WTC11 (cell line): Measurements from ENCODE around the gene CLDN14. TPM values are rescaled to one million over a fixed set of nuclear protein-coding genes. Genes with fewer than 3 reads are reported as not detected.

Experiments
- ATAC-seq: fragments of 200-7000 bp; cut with Tn5 transposase; 2 replicates; pipeline ENCODE4 v1.10.0; 2021; ENCODE audit warnings: mild to moderate bottlenecking, moderate library complexity
- CTCF ChIA-PET: fragments of 300-600 bp; sonication (Branson Sonifier 250); formaldehyde crosslinking; loops from one replicate; lab custom pipeline; 2021; ENCODE audit warnings: antibody characterized with exemption; lab: Charles Lee
- POLR2A ChIA-PET: fragments of 350-600 bp; sonication (Branson Sonifier 250); formaldehyde crosslinking; loops from one replicate; lab custom pipeline; 2021; ENCODE audit warnings: antibody characterized with exemption; lab: Charles Lee
- DNase-seq: peaks from one replicate; pipeline ENCODE4 v3.0.0; 2021; ENCODE audit warnings: low spot score
- H3K27ac Mint-ChIP-seq: 2 replicates; pipeline ENCODE4 v1.8.0; 2021; ENCODE audit warnings: mixed read lengths
- H3K27me3 Mint-ChIP-seq: 2 replicates; pipeline ENCODE4 v1.8.0; 2021; ENCODE audit warnings: low read depth, mild to moderate bottlenecking, moderate library complexity, mixed read lengths
- H3K36me3 Mint-ChIP-seq: 2 replicates; pipeline ENCODE4 v1.8.0; 2021; ENCODE audit warnings: mixed read lengths
- H3K4me1 Mint-ChIP-seq: 2 replicates; pipeline ENCODE4 v1.8.0; 2022; ENCODE audit warnings: mixed read lengths
- H3K4me3 Mint-ChIP-seq: 2 replicates; pipeline ENCODE4 v1.8.0; 2021; ENCODE audit warnings: mild to moderate bottlenecking, moderate library complexity, mixed read lengths
- H3K9me3 Mint-ChIP-seq: 2 replicates; pipeline ENCODE4 v1.8.0; 2021; ENCODE audit warnings: mixed read lengths
- E2F5 ChIP-seq: sonication (generic); formaldehyde crosslinking; IDR thresholded peaks from 2 replicates; pipeline ENCODE4 v1.8.1; 2022; ENCODE audit warnings: mild to moderate bottlenecking, moderate library complexity, missing genetic modification reagents
- ELF4 ChIP-seq: sonication (generic); formaldehyde crosslinking; IDR thresholded peaks from 2 replicates; pipeline ENCODE4 v1.8.1; 2022; ENCODE audit warnings: low read depth, mild to moderate bottlenecking, moderate library complexity, missing genetic modification reagents
- GRHL2 ChIP-seq: fragments of 250-450 bp; sonication (Bioruptor Pico); IDR thresholded peaks from 2 replicates; pipeline ENCODE4 v1.8.0; 2022; ENCODE audit warnings: mild to moderate bottlenecking, moderate library complexity; ENCODE audit not compliant: insufficient replicate concordance, severe bottlenecking
- IRF2 ChIP-seq: sonication (generic); formaldehyde crosslinking; IDR thresholded peaks from 2 replicates; pipeline ENCODE4 v1.8.0; 2022; ENCODE audit warnings: low read depth, missing genetic modification reagents, borderline replicate concordance
- JAZF1 ChIP-seq: fragments of 250-450 bp; sonication (Bioruptor Pico); IDR thresholded peaks from 2 replicates; pipeline ENCODE4 v1.9.0; 2021; ENCODE audit warnings: moderate library complexity, mild to moderate bottlenecking, inconsistent platforms
- MLX ChIP-seq: sonication (generic); formaldehyde crosslinking; IDR thresholded peaks from 2 replicates; pipeline ENCODE4 v1.8.1; 2023; ENCODE audit warnings: mild to moderate bottlenecking, missing genetic modification reagents, moderate library complexity
- NFATC4 ChIP-seq: fragments of 250-450 bp; sonication (Bioruptor Pico); IDR thresholded peaks from 2 replicates; pipeline ENCODE4 v1.9.0; 2021; ENCODE audit warnings: mild to moderate bottlenecking
- NR1H2 ChIP-seq: sonication (generic); formaldehyde crosslinking; IDR thresholded peaks from 2 replicates; pipeline ENCODE4 v1.9.0; 2021; ENCODE audit warnings: mild to moderate bottlenecking, moderate library complexity, missing genetic modification reagents
- SMAD4 ChIP-seq: sonication (generic); formaldehyde crosslinking; IDR thresholded peaks from 2 replicates; pipeline ENCODE4 v1.8.0; 2022; ENCODE audit warnings: mild to moderate bottlenecking, missing genetic modification reagents
- ZBTB43 ChIP-seq: sonication (generic); formaldehyde crosslinking; IDR thresholded peaks from 2 replicates; pipeline ENCODE4 v1.8.1; 2023; ENCODE audit warnings: mild to moderate bottlenecking, missing genetic modification reagents
- ZNF121 ChIP-seq: sonication (generic); formaldehyde crosslinking; IDR thresholded peaks from 2 replicates; pipeline ENCODE4 v1.8.0; 2023; ENCODE audit warnings: missing genetic modification reagents
- ZNF263 ChIP-seq: sonication (generic); formaldehyde crosslinking; IDR thresholded peaks from 2 replicates; pipeline ENCODE4 v1.8.1; 2022; ENCODE audit warnings: low read depth, mild to moderate bottlenecking, moderate library complexity, missing genetic modification reagents
- ZNF396 ChIP-seq: fragments of 250-450 bp; sonication (Bioruptor Pico); IDR thresholded peaks from 2 replicates; pipeline ENCODE4 v1.8.0; 2021; ENCODE audit warnings: mild to moderate bottlenecking, moderate library complexity, borderline replicate concordance
- ZNF423 ChIP-seq: fragments of 250-450 bp; sonication (Bioruptor Pico); IDR thresholded peaks from 2 replicates; pipeline ENCODE4 v2.1.2; 2022; ENCODE audit warnings: mild to moderate bottlenecking, moderate library complexity
- ZNF532 ChIP-seq: fragments of 250-450 bp; sonication (Bioruptor Pico); IDR thresholded peaks from 2 replicates; pipeline ENCODE4 v1.9.0; 2021; ENCODE audit warnings: mild to moderate bottlenecking, borderline replicate concordance
- total RNA-seq: library from RNA; stranded (reverse); gene quantifications from 3 replicates; pipeline ENCODE4 v1.2.3, GENCODE V29; 2021

CLDN14 gene
- total RNA-seq, 1 experiment from 2014 or later: not detected

GRCh38 chr21:36456729-36457414 is 23.1 kb downstream of the CLDN14 start:
- ATAC-seq (no peak), DNase-seq (no peak)
- Mint-ChIP-seq H3K4me1 (peaks cover 18% of the 10 kb centered on the region), H3K4me3 (no peak overlapping the region), H3K27me3 (no peaks in the 10 kb centered on the region), H3K27ac (no peak overlapping the region), H3K9me3 (no peaks in the 10 kb centered on the region; the same call in 1 of the 2 replicates), H3K36me3 (no peaks in the 10 kb centered on the region)
- POLR2A ChIA-PET: no interaction called here
- CTCF ChIA-PET: interaction anchor here (1.3 kb wide), 1 partner anchor 34 kb away, joined by 3 read pairs; no protein-coding TSS in a partner anchor
- TF ChIP-seq IRF2 (CRISPR knock-in tag) (no peak), ZNF396 (CRISPR knock-in tag) (no peak), ZBTB43 (CRISPR knock-in tag) (no peak), ELF4 (CRISPR knock-in tag) (no peak), E2F5 (no peak), NR1H2 (CRISPR knock-in tag) (no peak), NFATC4 (no peak), ZNF532 (CRISPR knock-in tag) (no peak), MLX (CRISPR knock-in tag) (no peak)

- CTCF ChIA-PET: interaction anchor here (0.8 to 1.4 kb wide), 4 partner anchors 16 to 522 kb away, joined by 3 to 4 read pairs (median 4); no protein-coding TSS in a partner anchor
- Mint-ChIP-seq H3K9me3 (no peaks in the 10 kb centered on the region; the same call in 1 of the 2 replicates), H3K27ac (peak overlapping the region; percentile 82), H3K36me3 (no peaks in the 10 kb centered on the region), H3K27me3 (no peaks in the 10 kb centered on the region), H3K4me1 (peaks cover 18% of the 10 kb centered on the region)
- ATAC-seq (no peak), DNase-seq (no peak)
- POLR2A ChIA-PET: no interaction called here
- TF ChIP-seq GRHL2 (CRISPR knock-in tag): no peak
- TF ChIP-seq SMAD4 (CRISPR knock-in tag): no peak
- no peak for TF ChIP-seq ZNF121 (CRISPR knock-in tag)
- no peak for TF ChIP-seq ZNF263 (CRISPR knock-in tag)
- TF ChIP-seq, all 79 proteins: peak for 0
- H3K4me3 Mint-ChIP-seq: no peak overlapping the region
These were observed 25.2 kb downstream of the CLDN14 start for GRCh38 chr21:36454706-36455105.

GRCh38 chr21:36454093-36454531 is 25.8 kb downstream of the CLDN14 start:
- no peak for DNase-seq
- no peak overlapping the region for H3K4me3 Mint-ChIP-seq
- peaks cover 18% of the 10 kb centered on the region for H3K4me1 Mint-ChIP-seq
- H3K27ac Mint-ChIP-seq: peak overlapping the region; percentile 91
- ATAC-seq: peak; percentile 77
- peak; percentile 78 for TF ChIP-seq ZNF423 (CRISPR knock-in tag)
- TF ChIP-seq JAZF1 (CRISPR knock-in tag): no peak
- H3K9me3 Mint-ChIP-seq: no peaks in the 10 kb centered on the region; the same call in 1 of the 2 replicates
- ChIA-PET CTCF (interaction anchor here (0.5 to 1.4 kb wide), 8 partner anchors 8 to 523 kb away, joined by 3 to 7 read pairs (median 4); no protein-coding TSS in a partner anchor), POLR2A (no interaction called here)
- no peaks in the 10 kb centered on the region for H3K27me3 Mint-ChIP-seq
- no peaks in the 10 kb centered on the region for H3K36me3 Mint-ChIP-seq
